ENCODE data around the gene UTP18. TPM values are rescaled to one million over a fixed set of nuclear protein-coding genes. Genes with fewer than 3 reads are reported as not detected.

UTP18 gene
- total and polyA plus RNA-seq, 9 of the 15 experiments (the other 6 are each of a cell fraction or from before 2014, with no cell fraction given), result 31.1 to 99.2 (median 66.7) TPM

DNA sequence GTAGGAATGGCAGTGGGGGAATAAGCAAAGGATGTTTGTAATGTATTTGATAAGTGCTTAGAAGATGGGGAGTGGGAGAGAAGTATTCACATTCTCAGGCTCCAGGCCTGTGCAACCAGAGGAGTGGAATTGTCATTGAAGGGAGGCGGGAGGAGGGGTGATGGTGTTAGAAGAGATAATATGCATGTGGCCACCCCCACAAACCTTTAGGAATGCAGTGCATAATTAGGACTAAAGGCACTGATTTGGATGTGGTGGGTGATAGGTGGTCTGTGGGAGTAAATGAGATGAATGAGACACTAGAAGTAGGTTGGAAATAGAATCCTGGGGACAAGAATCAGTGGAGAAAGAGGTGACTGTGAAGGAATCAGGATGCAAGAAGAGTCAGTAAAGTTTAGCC lies 27.1 kb downstream of the UTP18 start:
- ChIA-PET POLR2A (interaction anchor here (2.3 kb wide), 1 partner anchor 10 kb away, joined by 7 read pairs; no protein-coding TSS in a partner anchor), CTCF (ENCODE audit: low intra/inter-chr PET ratio) (no interaction called here)
- no peak overlapping the region for H3K4me3 ChIP-seq
- H3K79me2 ChIP-seq (ENCODE audit: control insufficient read depth, insufficient read depth, low read length), result no peaks in the 10 kb centered on the region
- in situ Hi-C loops (cut with MboI) (no loop called here), intact Hi-C loops (cut with micrococcal nuclease) (no loop called here)
- FAIRE-seq, result no peak
- H3K36me3 ChIP-seq (ENCODE audit: control insufficient read depth, insufficient read depth, low read length), result peaks cover 86% of the 10 kb centered on the region
- TF ChIP-seq HDAC6 (IDR thresholded peaks at IDR 0.05; ENCODE audit: low read depth, low read length), result no peak
- TF ChIP-seq, protein P1, sequence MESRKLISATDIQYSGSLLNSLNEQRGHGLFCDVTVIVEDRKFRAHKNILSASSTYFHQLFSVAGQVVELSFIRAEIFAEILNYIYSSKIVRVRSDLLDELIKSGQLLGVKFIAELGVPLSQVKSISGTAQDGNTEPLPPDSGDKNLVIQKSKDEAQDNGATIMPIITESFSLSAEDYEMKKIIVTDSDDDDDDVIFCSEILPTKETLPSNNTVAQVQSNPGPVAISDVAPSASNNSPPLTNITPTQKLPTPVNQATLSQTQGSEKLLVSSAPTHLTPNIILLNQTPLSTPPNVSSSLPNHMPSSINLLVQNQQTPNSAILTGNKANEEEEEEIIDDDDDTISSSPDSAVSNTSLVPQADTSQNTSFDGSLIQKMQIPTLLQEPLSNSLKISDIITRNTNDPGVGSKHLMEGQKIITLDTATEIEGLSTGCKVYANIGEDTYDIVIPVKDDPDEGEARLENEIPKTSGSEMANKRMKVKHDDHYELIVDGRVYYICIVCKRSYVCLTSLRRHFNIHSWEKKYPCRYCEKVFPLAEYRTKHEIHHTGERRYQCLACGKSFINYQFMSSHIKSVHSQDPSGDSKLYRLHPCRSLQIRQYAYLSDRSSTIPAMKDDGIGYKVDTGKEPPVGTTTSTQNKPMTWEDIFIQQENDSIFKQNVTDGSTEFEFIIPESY (CRISPR knock-in tag; IDR thresholded peaks at IDR 0.05), result no peak
- H2AFZ ChIP-seq (ENCODE audit: low read depth, low read length), result no peak overlapping the region
- no peaks in the 10 kb centered on the region for H3K4me1 ChIP-seq (replicated peaks in 1 of 2; ENCODE audit: control insufficient read depth in 2 of 2, insufficient read depth in 2 of 2, low read length in 2 of 2)
- no peak overlapping the region for H3K4me2 ChIP-seq (ENCODE audit: insufficient read depth, low read length)
- H4K20me1 ChIP-seq (replicated peaks; ENCODE audit: control insufficient read depth, insufficient read depth, low read length), result no peaks in the 10 kb centered on the region
- BruUV-seq (replicated peaks), result no TSS peak
- no peak for DNase-seq (ENCODE audit: extremely low read depth in 1 of 4, low spot score in 3 of 4)
- no peak overlapping the region for H3K9ac ChIP-seq (ENCODE audit: insufficient read depth in 1 of 2, low read depth in 2 of 2, low read length in 2 of 2)
- H3K9me1 ChIP-seq (ENCODE audit: control insufficient read depth, insufficient read depth, low read length), result no peaks in the 10 kb centered on the region
- no peak for ATAC-seq
- no peaks in the 10 kb centered on the region for H3K27me3 ChIP-seq (ENCODE audit: control insufficient read depth in 2 of 2, insufficient read depth in 2 of 2, low read length in 2 of 2)
- no peaks in the 10 kb centered on the region for H3K9me3 ChIP-seq (replicated peaks; ENCODE audit: control insufficient read depth, insufficient read depth, low read depth, low read length)
- WGBS (ENCODE audit: insufficient coverage, low coverage, missing lambda C conversion rate), result 85% methylated on average over 1 of the region's 1 CpG
- H3K27ac ChIP-seq (ENCODE audit: extremely low read depth, low read depth, low read length), result no peak overlapping the region

DNA sequence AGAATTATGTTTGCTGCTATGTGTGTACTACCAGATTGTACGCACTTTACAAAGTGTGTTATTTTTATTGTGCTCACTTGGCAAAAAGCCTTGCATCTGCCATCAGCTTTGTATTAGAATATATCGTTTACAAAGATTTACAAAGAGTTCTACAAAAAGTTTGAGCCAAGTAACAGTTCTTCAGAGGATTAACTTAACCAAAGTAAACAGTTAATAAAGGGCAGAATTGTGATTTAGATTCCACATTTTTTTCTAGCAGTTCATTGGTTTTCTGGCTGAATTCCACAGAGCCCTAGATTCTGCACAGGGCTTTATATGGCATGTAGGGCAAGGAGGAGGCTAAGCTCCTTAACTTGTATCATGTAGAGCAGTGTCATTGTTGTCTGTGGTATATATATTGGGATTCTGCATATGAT lies 29.4 kb downstream of the UTP18 start:
- FAIRE-seq (no peak), ATAC-seq (no peak), DNase-seq (ENCODE audit: extremely low read depth in 1 of 4, low spot score in 3 of 4) (no peak)
- Histone ChIP-seq H3K4me2 (ENCODE audit: insufficient read depth, low read length) (no peak overlapping the region), H3K9ac (ENCODE audit: insufficient read depth in 1 of 2, low read depth in 2 of 2, low read length in 2 of 2) (no peak overlapping the region), H3K36me3 (ENCODE audit: control insufficient read depth, insufficient read depth, low read length) (peaks cover 83% of the 10 kb centered on the region), H3K27ac (ENCODE audit: extremely low read depth, low read depth, low read length) (no peak overlapping the region), H3K27me3 (ENCODE audit: control insufficient read depth in 2 of 2, insufficient read depth in 2 of 2, low read length in 2 of 2) (no peaks in the 10 kb centered on the region), H3K9me3 (replicated peaks; ENCODE audit: control insufficient read depth, insufficient read depth, low read depth, low read length) (no peaks in the 10 kb centered on the region), H3K79me2 (ENCODE audit: control insufficient read depth, insufficient read depth, low read length) (no peaks in the 10 kb centered on the region), H3K9me1 (ENCODE audit: control insufficient read depth, insufficient read depth, low read length) (no peaks in the 10 kb centered on the region), H3K4me1 (replicated peaks in 1 of 2; ENCODE audit: control insufficient read depth in 2 of 2, insufficient read depth in 2 of 2, low read length in 2 of 2) (no peaks in the 10 kb centered on the region), H3K4me3 (no peak overlapping the region), H2AFZ (ENCODE audit: low read depth, low read length) (no peak overlapping the region), H4K20me1 (replicated peaks; ENCODE audit: control insufficient read depth, insufficient read depth, low read length) (no peaks in the 10 kb centered on the region)
- no TSS peak for BruUV-seq (replicated peaks)
- ChIA-PET CTCF (ENCODE audit: low intra/inter-chr PET ratio) (no interaction called here), POLR2A (interaction anchor here (2.3 kb wide), 1 partner anchor 8 kb away, joined by 7 read pairs; no protein-coding TSS in a partner anchor)
- WGBS (ENCODE audit: insufficient coverage, low coverage, missing lambda C conversion rate), result 96% methylated on average over 2 of the region's 2 CpGs
- intact Hi-C loops (cut with micrococcal nuclease), result no loop called here
- in situ Hi-C loops (cut with MboI), result no loop called here
- TF ChIP-seq, protein P2, sequence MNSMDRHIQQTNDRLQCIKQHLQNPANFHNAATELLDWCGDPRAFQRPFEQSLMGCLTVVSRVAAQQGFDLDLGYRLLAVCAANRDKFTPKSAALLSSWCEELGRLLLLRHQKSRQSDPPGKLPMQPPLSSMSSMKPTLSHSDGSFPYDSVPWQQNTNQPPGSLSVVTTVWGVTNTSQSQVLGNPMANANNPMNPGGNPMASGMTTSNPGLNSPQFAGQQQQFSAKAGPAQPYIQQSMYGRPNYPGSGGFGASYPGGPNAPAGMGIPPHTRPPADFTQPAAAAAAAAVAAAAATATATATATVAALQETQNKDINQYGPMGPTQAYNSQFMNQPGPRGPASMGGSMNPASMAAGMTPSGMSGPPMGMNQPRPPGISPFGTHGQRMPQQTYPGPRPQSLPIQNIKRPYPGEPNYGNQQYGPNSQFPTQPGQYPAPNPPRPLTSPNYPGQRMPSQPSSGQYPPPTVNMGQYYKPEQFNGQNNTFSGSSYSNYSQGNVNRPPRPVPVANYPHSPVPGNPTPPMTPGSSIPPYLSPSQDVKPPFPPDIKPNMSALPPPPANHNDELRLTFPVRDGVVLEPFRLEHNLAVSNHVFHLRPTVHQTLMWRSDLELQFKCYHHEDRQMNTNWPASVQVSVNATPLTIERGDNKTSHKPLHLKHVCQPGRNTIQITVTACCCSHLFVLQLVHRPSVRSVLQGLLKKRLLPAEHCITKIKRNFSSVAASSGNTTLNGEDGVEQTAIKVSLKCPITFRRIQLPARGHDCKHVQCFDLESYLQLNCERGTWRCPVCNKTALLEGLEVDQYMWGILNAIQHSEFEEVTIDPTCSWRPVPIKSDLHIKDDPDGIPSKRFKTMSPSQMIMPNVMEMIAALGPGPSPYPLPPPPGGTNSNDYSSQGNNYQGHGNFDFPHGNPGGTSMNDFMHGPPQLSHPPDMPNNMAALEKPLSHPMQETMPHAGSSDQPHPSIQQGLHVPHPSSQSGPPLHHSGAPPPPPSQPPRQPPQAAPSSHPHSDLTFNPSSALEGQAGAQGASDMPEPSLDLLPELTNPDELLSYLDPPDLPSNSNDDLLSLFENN (IDR thresholded peaks at IDR 0.05; ENCODE audit: low read depth in 2 of 2, low read length in 2 of 2), result no peak
- TF ChIP-seq ZNF668 (CRISPR knock-in tag; IDR thresholded peaks at IDR 0.05) (no peak), ETV1 (tag; conservative IDR thresholded peaks at IDR 0.05; ENCODE audit: low read depth) (no peak), ZFP1 (CRISPR knock-in tag; IDR thresholded peaks at IDR 0.05) (no peak)
- TF ChIP-seq, protein P3, sequence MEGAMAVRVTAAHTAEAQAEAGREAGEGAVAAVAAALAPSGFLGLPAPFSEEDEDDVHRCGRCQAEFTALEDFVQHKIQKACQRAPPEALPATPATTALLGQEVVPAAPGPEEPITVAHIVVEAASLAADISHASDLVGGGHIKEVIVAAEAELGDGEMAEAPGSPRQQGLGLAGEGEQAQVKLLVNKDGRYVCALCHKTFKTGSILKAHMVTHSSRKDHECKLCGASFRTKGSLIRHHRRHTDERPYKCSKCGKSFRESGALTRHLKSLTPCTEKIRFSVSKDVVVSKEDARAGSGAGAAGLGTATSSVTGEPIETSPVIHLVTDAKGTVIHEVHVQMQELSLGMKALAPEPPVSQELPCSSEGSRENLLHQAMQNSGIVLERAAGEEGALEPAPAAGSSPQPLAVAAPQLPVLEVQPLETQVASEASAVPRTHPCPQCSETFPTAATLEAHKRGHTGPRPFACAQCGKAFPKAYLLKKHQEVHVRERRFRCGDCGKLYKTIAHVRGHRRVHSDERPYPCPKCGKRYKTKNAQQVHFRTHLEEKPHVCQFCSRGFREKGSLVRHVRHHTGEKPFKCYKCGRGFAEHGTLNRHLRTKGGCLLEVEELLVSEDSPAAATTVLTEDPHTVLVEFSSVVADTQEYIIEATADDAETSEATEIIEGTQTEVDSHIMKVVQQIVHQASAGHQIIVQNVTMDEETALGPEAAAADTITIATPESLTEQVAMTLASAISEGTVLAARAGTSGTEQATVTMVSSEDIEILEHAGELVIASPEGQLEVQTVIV (CRISPR knock-in tag; IDR thresholded peaks at IDR 0.05; ENCODE audit: borderline replicate concordance), result no peak
